Measurements from ENCODE around the gene NAA50. TPM values are rescaled to one million over a fixed set of nuclear protein-coding genes. Genes with fewer than 3 reads are reported as not detected.

NAA50 gene
- 144 TPM in 2 replicates for total RNA-seq

DNA sequence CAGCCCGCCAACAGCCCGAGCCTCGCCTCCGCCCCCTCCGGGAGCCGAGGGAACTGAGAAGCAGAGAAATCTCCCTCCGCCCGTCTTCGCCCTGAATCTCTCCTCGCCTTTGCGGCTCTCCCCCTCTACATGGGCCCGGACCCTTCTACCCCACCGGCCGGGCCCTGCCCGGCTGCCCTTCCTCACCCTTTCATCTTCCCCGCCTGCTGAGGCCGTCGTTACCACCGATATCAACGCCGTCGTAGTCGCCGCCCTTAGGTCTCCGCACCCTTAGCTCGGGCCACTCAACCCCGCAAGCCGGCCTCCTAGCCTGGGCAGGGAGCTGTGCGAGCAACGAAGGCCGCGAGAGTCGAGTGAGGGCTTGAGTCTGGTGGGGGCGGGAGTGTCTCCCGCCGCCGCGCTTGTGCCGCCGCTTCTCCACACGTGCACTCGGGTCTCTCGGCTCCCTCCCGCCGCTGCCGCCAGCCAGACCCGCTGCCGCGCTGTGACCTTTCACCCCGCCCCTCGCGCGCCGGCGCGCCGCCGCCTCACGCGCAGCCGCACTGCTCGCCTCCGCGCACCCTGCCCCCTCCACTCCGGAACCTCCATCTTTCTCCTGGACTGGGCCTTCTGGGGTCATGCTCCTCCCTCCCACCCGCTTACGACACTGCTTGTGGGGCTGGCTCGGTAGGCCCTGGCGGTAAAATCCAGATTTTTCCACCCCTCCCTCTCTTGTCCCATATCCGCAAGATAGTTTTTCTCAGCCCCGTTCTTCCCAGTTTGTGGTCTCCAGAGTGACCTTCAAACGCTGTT is at the start of gene NAA50:
NAA50 (minus strand) TSS at position 494 of the 792 bp plus-strand sequence; CDS start at position 194, 300 bp downstream.
- peak within 1 kb of the TSS; percentile 100 for H3K27ac Mint-ChIP-seq
- DNase-seq (ENCODE audit: low spot score), result peak; percentile 85
- intact Hi-C loops (cut with micrococcal nuclease), result loop anchor here (1.0 to 10.0 kb wide), 16 partner anchors 10 to 1401 kb away; partner anchors contain the start of genes GRAMD1C, SIDT1, SLC35A5 and SPICE1
- no peaks in the 10 kb centered on the region for H3K9me3 Mint-ChIP-seq
- H3K36me3 Mint-ChIP-seq (ENCODE audit: low read depth), result peaks cover 13% of the 10 kb centered on the region
- peaks cover 4% of the 10 kb centered on the region for H3K27me3 Mint-ChIP-seq (ENCODE audit: insufficient read depth)
- peak within 1 kb of the TSS; percentile 99 for H3K4me3 Mint-ChIP-seq
- H3K4me1 Mint-ChIP-seq (ENCODE audit: low read depth), result peaks cover 81% of the 10 kb centered on the region

- no peaks in the 10 kb centered on the region for H3K27me3 Mint-ChIP-seq (ENCODE audit: insufficient read depth)
- H3K27ac Mint-ChIP-seq, result no peak overlapping the region
- peaks cover 13% of the 10 kb centered on the region for H3K36me3 Mint-ChIP-seq (ENCODE audit: low read depth)
- no peaks in the 10 kb centered on the region for H3K9me3 Mint-ChIP-seq
- no peak overlapping the region for H3K4me3 Mint-ChIP-seq
- intact Hi-C loops (cut with micrococcal nuclease), result loop anchor here (1.0 kb wide), 1 partner anchor 59 kb away; no protein-coding TSS in a partner anchor
- DNase-seq (ENCODE audit: low spot score), result no peak
- no peaks in the 10 kb centered on the region for H3K4me1 Mint-ChIP-seq (ENCODE audit: low read depth)
Observed at GRCh38 chr3:113795693-113796092, 49.6 kb upstream of the NAA50 start.

- H3K27ac Mint-ChIP-seq, result no peak overlapping the region
- H3K4me1 Mint-ChIP-seq (ENCODE audit: low read depth), result no peaks in the 10 kb centered on the region
- no peak for DNase-seq (ENCODE audit: low spot score)
- H3K27me3 Mint-ChIP-seq (ENCODE audit: insufficient read depth), result no peaks in the 10 kb centered on the region
- no peaks in the 10 kb centered on the region for H3K9me3 Mint-ChIP-seq
- no peak overlapping the region for H3K4me3 Mint-ChIP-seq
- H3K36me3 Mint-ChIP-seq (ENCODE audit: low read depth), result peaks cover 10% of the 10 kb centered on the region
- intact Hi-C loops (cut with micrococcal nuclease), result no loop called here
Observed at GRCh38 chr3:113794526-113794925, 48.5 kb upstream of the NAA50 start.

GRCh38 chr3:113791381-113791780 is 45.3 kb upstream of the NAA50 start:
- Mint-ChIP-seq H3K4me1 (ENCODE audit: low read depth) (no peaks in the 10 kb centered on the region), H3K27me3 (ENCODE audit: insufficient read depth) (no peaks in the 10 kb centered on the region), H3K36me3 (ENCODE audit: low read depth) (peaks cover 13% of the 10 kb centered on the region), H3K9me3 (no peaks in the 10 kb centered on the region), H3K4me3 (no peak overlapping the region), H3K27ac (no peak overlapping the region)
- intact Hi-C loops (cut with micrococcal nuclease), result no loop called here
- no peak for DNase-seq (ENCODE audit: low spot score)

GRCh38 chr3:113783980-113784379 is 37.9 kb upstream of the NAA50 start:
- DNase-seq (ENCODE audit: low spot score), result no peak
- Mint-ChIP-seq H3K4me3 (no peak overlapping the region), H3K9me3 (no peaks in the 10 kb centered on the region), H3K27me3 (ENCODE audit: insufficient read depth) (no peaks in the 10 kb centered on the region), H3K27ac (peak overlapping the region; percentile 38), H3K4me1 (ENCODE audit: low read depth) (peaks cover 8% of the 10 kb centered on the region), H3K36me3 (ENCODE audit: low read depth) (peaks cover 13% of the 10 kb centered on the region)
- intact Hi-C loops (cut with micrococcal nuclease), result loop anchor here (5.0 kb wide), 1 partner anchor 37 kb away; the partner anchor contains the start of genes ATP6V1A and NAA50

- no peak overlapping the region for H3K27ac Mint-ChIP-seq
- peaks cover 11% of the 10 kb centered on the region for H3K36me3 Mint-ChIP-seq (ENCODE audit: low read depth)
- H3K4me3 Mint-ChIP-seq, result no peak overlapping the region
- intact Hi-C loops (cut with micrococcal nuclease), result loop anchor here (5.0 kb wide), 1 partner anchor 36 kb away; the partner anchor contains the start of genes ATP6V1A and NAA50
- H3K4me1 Mint-ChIP-seq (ENCODE audit: low read depth), result peaks cover 8% of the 10 kb centered on the region
- no peaks in the 10 kb centered on the region for H3K27me3 Mint-ChIP-seq (ENCODE audit: insufficient read depth)
- no peaks in the 10 kb centered on the region for H3K9me3 Mint-ChIP-seq
- no peak for DNase-seq (ENCODE audit: low spot score)
Observed at GRCh38 chr3:113783463-113783862, 37.4 kb upstream of the NAA50 start.

- H3K36me3 Mint-ChIP-seq (ENCODE audit: low read depth), result peaks cover 3% of the 10 kb centered on the region
- no peaks in the 10 kb centered on the region for H3K9me3 Mint-ChIP-seq
- H3K4me3 Mint-ChIP-seq, result no peak overlapping the region
- peaks cover 13% of the 10 kb centered on the region for H3K4me1 Mint-ChIP-seq (ENCODE audit: low read depth)
- no peaks in the 10 kb centered on the region for H3K27me3 Mint-ChIP-seq (ENCODE audit: insufficient read depth)
- H3K27ac Mint-ChIP-seq, result no peak overlapping the region
- no peak for DNase-seq (ENCODE audit: low spot score)
- intact Hi-C loops (cut with micrococcal nuclease), result no loop called here
Observed at GRCh38 chr3:113776564-113776963, 30.5 kb upstream of the NAA50 start.

- H3K36me3 Mint-ChIP-seq (ENCODE audit: low read depth), result peaks cover 3% of the 10 kb centered on the region
- H3K9me3 Mint-ChIP-seq, result no peaks in the 10 kb centered on the region
- peaks cover 13% of the 10 kb centered on the region for H3K4me1 Mint-ChIP-seq (ENCODE audit: low read depth)
- intact Hi-C loops (cut with micrococcal nuclease), result no loop called here
- no peaks in the 10 kb centered on the region for H3K27me3 Mint-ChIP-seq (ENCODE audit: insufficient read depth)
- DNase-seq (ENCODE audit: low spot score), result no peak
- H3K27ac Mint-ChIP-seq, result no peak overlapping the region
- H3K4me3 Mint-ChIP-seq, result no peak overlapping the region
Observed at GRCh38 chr3:113775516-113775915, 29.5 kb upstream of the NAA50 start.

DNA sequence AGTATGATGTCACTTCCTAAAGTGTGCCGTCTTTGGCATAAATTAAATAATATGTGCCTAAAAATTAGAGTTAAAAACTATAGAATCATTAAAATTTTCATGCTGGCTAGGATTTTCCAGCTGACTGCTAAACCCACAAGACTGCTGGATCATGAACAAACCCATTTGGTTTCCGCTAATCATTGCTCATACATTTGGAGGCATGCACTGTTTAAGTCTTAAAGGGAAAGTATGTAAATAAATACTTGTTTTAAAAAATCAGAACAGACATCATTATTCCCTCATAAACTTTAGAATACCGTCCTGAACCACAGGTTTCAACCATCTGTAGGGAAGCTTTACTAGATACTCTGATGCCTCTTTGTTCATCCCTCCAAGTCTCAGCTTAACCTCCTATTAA is 27.3 kb upstream of the NAA50 start:
- H3K36me3 Mint-ChIP-seq (ENCODE audit: low read depth), result no peaks in the 10 kb centered on the region
- no peaks in the 10 kb centered on the region for H3K9me3 Mint-ChIP-seq
- H3K4me3 Mint-ChIP-seq, result no peak overlapping the region
- no peak for DNase-seq (ENCODE audit: low spot score)
- H3K4me1 Mint-ChIP-seq (ENCODE audit: low read depth), result peaks cover 22% of the 10 kb centered on the region
- intact Hi-C loops (cut with micrococcal nuclease), result no loop called here
- no peaks in the 10 kb centered on the region for H3K27me3 Mint-ChIP-seq (ENCODE audit: insufficient read depth)
- no peak overlapping the region for H3K27ac Mint-ChIP-seq

DNA sequence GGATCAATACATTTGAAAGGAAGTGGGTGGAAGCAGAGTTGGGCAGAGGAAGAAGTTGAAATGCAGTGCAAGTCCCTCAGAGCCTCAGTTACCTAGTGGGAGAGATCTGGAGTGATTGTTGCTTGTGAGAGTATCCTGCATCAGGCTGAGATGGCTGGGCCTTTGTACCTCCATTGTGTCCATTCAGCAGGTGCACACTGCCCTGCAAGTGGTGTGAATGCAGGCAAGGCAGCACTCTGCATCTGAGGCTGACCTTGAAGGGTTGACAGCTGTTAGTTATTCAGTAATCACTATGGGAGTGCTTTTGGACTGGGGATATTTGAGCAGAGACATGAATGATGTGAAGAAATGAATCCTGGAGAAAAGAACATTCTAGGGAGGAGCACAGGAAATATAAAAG is 25.9 kb upstream of the NAA50 start:
- no peaks in the 10 kb centered on the region for H3K36me3 Mint-ChIP-seq (ENCODE audit: low read depth)
- H3K9me3 Mint-ChIP-seq, result no peaks in the 10 kb centered on the region
- intact Hi-C loops (cut with micrococcal nuclease), result no loop called here
- DNase-seq (ENCODE audit: low spot score), result no peak
- no peak overlapping the region for H3K4me3 Mint-ChIP-seq
- no peaks in the 10 kb centered on the region for H3K27me3 Mint-ChIP-seq (ENCODE audit: insufficient read depth)
- no peak overlapping the region for H3K27ac Mint-ChIP-seq
- H3K4me1 Mint-ChIP-seq (ENCODE audit: low read depth), result peaks cover 22% of the 10 kb centered on the region

DNA sequence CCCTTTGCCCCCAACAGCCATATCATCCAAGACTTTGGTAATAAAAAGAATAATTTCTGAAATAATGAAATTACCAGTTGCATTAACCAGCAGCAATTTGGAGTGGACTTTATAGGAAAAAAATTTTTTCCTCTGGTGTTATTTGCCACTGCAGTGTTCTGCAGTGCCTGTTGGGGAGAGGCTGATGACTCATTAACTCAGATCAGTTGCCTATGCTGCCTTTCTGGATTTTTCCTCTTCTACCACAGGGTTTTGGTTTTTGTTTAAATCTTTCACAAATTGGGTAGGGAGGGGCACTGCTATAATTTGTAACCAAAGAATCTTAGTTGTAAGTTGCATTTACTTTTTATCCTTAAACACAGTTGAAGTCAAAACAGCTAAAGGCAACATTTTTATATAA is 23.5 kb upstream of the NAA50 start:
- Mint-ChIP-seq H3K36me3 (ENCODE audit: low read depth) (no peaks in the 10 kb centered on the region), H3K4me3 (no peak overlapping the region), H3K4me1 (ENCODE audit: low read depth) (peaks cover 22% of the 10 kb centered on the region), H3K27me3 (ENCODE audit: insufficient read depth) (no peaks in the 10 kb centered on the region), H3K9me3 (no peaks in the 10 kb centered on the region), H3K27ac (no peak overlapping the region)
- DNase-seq (ENCODE audit: low spot score), result no peak
- intact Hi-C loops (cut with micrococcal nuclease), result no loop called here

DNA sequence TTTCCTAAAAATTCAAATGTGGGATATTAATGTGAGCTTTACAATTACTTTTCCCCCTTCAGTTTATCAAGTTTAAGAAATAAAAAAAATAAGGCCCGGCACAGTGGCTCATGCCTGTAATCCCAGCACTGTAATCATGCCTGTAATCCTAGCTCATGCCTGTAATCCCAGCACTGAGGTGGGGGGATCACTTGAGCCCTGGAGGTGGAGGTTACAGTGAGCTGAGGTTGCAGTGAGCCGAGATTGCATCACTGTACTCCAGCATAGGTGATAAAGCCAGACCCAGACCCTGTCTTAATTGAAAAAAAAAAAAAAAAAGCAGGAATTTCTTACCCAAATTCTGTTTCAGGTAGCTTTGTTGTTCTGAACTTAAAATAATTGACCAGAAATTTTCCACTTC is 18.6 kb upstream of the NAA50 start:
- Mint-ChIP-seq H3K36me3 (ENCODE audit: low read depth) (no peaks in the 10 kb centered on the region), H3K4me3 (no peak overlapping the region), H3K27ac (no peak overlapping the region), H3K27me3 (ENCODE audit: insufficient read depth) (no peaks in the 10 kb centered on the region), H3K9me3 (no peaks in the 10 kb centered on the region), H3K4me1 (ENCODE audit: low read depth) (peaks cover 9% of the 10 kb centered on the region)
- intact Hi-C loops (cut with micrococcal nuclease), result no loop called here
- DNase-seq (ENCODE audit: low spot score), result no peak

DNA sequence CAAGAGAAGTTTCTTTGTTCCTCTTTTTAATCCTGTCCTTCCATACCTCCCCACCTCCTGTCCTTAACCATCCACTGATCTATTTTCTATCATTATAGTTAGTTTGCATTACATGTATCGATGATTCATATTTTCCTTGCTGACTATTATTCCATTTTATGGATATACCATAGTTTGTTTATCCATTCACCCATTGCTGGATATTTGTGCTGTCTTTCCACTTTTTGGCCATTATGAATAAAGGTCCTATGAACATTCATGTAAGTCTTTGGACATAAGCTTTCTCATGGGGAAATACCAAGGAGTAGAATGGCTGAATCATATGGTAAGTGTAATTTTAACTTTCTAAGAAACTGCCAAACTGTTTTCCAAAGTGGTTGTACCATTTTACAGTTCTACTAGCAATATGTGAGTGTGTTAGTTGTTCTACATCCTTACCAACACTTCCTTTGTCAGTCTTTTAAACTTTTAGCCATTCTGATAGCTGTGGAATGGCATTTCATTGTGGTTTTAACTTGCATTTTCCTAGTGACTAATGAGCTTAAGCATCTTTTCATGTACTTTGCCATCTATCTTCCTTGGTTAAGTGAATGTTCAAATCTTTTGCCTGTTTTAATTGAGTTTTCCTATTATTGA is 12.5 kb upstream of the NAA50 start:
- Mint-ChIP-seq H3K36me3 (ENCODE audit: low read depth) (peaks cover 16% of the 10 kb centered on the region), H3K27ac (no peak overlapping the region), H3K4me1 (ENCODE audit: low read depth) (peaks cover 13% of the 10 kb centered on the region), H3K9me3 (peaks cover 9% of the 10 kb centered on the region), H3K27me3 (ENCODE audit: insufficient read depth) (no peaks in the 10 kb centered on the region), H3K4me3 (no peak overlapping the region)
- intact Hi-C loops (cut with micrococcal nuclease), result no loop called here
- no peak for DNase-seq (ENCODE audit: low spot score)
